ENCODE measurements around the gene SDK2.

Gene SDK2

DNA sequence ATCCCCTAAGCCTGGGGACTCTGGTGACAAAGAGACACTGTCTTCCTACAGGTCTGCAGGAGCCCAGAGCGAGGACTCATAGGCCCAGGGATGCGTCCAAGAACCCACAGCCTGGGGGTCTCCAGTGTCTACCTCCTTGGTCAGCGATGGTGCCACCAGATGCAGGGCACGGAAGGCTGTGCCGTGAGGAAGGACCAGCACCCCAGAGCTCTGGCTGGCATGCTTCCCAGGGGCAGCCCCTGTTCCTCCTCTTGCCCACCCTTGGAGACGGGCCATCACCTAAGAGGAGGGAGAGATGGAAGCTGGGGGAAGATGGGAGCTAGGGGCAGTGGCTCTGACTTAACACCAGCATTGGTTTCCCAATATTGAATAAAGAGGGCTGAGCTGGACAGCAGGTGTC, 125.2 kb downstream of the SDK2 start:
- DNase-seq (ENCODE audit: low read depth in 4 of 4, low spot score in 1 of 4) = no peak

DNA sequence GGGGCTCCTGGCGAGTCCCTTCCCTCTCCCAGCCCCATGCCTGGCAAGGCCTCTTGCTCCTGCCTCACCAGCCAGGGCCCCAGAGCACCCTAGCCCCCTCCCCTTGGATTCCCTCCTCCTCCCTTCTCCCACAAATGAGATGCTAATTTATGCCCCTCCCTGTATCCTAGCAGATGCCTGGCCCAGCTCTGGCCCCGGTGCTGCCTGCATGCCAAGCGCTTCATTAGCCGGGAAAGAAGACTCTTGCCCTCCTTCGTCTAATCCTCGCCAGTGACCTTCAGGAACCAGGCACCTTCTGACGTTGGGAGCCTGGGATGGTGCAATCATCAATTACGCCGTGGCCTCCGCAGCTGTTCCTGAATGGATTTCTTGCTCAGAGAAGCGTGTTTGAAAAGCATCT, 127.8 kb downstream of the SDK2 start:
- DNase-seq (ENCODE audit: low read depth in 4 of 4, low spot score in 1 of 4) = no peak

DNA sequence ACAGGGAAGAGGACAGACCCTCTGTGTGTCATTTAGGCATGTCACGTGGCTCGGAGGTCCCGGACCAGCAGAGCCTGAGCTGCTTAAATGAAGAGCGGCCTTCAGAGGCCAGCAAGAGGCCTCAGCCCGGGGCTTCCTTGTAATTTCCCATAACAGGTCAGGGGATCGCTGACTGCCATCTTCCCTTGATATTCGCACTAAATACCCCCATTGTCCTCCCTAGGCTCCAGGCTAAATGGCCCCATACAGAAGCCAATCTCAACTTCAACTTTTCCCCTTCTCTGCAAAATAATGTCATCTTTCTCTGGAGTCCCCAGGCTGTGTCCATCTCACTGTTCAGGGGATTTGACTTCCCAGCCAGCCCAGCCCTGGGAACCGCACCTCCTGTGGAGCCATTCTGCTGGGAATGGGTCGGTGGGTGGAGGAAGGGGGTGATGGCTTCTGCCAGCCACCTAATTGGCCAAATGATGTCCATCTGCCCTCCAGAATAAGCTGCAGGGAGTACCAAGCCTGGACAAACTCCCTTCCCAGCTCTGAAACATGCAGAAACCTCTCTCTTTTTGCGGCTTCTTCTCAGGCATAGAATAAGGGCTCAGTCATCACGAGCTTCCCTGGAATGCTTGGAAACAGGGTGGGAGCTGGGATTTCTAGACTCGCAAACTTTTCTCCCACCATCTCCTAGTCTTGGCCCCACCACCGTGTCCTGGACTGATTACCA, 129.9 kb downstream of the SDK2 start:
- no peak for DNase-seq (ENCODE audit: low read depth in 4 of 4, low spot score in 1 of 4)

DNA sequence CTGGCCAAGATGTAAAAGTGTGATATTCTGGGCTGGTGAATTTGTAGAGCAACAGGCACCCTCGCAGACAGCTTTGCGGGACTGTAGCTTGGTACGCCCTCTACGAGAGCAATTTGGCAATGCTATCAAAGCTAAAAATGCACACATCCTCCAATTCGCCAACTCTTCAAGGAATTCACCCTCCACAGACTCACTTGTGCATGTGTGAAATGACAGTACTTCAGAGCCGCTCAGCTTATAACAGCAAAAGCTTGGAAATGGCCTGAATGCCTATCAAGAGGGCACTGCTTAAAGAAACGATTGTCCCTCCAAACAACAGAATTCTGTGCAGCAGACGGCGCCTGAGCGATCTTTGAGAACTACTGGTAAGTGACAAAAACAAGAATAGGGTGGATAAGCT, 130.8 kb downstream of the SDK2 start:
- no peak for DNase-seq (ENCODE audit: low read depth in 4 of 4, low spot score in 1 of 4)

DNA sequence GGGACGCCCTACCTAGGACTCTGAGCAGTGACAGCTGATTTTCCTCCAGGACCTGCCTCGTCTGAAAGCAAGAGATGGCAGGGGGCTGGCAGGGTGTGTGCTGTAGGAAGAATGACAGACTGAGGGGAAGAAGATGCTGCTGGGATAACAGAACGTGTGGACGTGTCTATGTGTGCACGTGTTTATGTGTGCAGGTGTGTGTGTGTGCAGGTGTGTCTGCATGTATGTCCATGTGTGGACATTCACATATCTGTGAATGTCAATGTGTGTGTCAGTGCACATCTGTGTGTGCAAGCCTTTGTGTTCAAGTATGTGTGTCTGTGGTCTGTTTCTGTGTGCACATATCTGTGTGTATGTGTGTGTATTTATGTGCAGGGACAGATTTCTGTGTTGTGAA, 132.5 kb downstream of the SDK2 start:
- no peak for DNase-seq (ENCODE audit: low read depth in 4 of 4, low spot score in 1 of 4)

DNA sequence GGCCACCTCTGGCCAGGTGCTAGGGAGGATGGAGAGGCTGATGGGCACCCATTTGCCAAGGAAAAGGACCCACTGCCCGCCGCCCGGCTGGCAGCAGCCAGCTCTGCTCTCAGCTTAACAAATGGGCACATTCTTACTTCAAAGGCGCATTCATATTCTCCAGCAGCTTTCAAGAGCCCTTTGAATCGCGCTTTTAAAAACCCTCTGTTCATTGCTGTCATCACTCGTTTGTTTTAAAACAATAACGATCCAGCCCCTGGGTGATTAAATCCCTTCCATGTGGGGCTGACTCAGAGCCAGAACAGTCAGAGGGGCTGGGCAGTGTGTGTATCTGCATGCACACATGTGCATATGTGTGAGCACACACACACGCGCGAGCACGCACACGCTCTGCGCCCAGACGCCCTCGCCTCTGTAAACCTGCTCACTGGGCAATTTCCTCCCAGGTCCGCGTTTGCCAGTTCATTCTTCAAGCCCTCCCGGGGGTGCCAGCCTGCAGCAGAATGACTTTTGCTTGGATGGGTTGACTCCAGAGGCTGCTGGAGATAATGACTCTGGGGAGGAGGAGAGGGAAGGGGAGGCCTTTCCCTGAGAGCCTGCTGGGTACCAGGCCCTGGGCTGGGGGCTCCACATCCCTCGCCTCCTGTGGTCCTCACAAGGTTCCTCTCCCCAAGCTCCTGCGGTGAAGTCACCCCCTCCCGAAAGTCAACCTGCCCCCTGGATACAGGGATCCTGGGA, 133.1 kb downstream of the SDK2 start:
- DNase-seq (ENCODE audit: low read depth in 4 of 4, low spot score in 1 of 4) = no peak

DNA sequence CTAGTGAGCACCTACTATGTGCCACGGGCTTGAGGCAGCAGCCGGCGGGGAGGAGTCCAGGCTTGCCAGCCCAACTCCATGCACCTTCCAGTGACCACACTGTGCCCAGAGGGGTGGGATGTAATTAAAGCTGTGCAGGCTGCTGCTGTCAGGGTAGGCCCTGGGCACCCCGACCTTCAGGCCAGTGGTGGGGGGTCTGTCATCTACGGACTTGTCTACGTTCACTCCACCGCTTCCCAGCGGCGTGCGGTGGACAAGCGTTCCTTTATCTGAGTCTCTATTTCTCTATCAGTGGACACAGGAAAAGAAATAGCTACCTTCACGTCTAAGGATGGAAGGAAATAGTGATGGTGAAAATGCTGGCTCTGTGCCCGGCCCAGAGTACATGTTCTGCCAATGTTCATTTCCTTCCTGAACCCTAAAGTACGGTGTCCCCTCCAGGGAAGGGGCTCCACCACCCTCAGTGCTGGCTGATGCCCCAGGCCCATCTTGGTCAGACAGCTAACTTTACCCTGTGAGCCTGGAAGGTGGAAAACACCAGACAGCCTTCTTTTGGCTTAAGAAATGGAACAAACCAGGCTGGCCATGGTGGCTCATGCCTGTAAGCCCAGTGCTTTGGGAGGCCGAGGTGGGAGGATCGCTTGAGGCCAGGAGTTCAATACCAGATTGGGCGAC, 135.2 kb downstream of the SDK2 start:
- no peak for DNase-seq (ENCODE audit: low read depth in 4 of 4, low spot score in 1 of 4)

DNA sequence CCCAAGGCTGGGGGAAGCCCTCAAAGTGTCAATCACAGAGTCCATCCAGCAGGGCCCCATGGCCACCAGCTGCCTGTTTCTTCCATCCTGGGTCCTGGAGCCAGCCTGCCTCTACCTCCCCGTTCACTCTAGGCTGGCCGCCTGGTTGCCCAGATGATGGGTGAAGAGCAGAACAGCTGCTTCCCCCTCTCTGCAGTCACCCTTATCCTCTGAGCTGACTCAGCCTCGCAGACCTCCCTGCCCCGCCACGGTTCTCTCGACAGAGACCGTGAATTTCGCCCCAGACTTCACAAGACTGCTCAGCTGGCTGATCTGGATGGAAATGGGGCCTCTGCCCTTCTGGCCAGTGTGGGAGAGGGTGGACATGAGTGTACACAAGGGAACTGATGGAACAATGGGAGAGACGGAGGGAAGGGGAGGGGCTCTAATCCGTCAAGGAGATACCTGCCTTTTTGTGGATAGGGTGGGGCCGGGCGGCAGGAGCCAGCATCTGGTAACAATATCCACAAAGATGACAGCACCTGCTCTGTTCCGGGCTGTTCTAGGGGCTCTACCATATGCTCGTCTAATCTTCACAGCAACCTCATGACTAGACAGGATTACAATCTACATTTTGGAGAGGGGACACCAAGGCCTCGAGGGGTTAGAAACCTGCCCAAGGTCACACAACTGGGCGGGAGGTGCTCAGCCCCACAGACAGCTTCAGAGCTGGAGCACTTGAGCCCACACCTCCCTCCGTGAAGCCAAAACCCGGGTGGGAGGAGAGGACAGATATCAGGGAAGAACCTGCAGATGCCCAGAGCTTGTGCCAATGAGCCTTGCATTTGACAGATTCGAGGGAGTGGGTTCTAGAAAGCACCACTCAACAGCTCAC, 136.0 kb downstream of the SDK2 start:
- no peak for DNase-seq (ENCODE audit: low read depth in 4 of 4, low spot score in 1 of 4)

DNA sequence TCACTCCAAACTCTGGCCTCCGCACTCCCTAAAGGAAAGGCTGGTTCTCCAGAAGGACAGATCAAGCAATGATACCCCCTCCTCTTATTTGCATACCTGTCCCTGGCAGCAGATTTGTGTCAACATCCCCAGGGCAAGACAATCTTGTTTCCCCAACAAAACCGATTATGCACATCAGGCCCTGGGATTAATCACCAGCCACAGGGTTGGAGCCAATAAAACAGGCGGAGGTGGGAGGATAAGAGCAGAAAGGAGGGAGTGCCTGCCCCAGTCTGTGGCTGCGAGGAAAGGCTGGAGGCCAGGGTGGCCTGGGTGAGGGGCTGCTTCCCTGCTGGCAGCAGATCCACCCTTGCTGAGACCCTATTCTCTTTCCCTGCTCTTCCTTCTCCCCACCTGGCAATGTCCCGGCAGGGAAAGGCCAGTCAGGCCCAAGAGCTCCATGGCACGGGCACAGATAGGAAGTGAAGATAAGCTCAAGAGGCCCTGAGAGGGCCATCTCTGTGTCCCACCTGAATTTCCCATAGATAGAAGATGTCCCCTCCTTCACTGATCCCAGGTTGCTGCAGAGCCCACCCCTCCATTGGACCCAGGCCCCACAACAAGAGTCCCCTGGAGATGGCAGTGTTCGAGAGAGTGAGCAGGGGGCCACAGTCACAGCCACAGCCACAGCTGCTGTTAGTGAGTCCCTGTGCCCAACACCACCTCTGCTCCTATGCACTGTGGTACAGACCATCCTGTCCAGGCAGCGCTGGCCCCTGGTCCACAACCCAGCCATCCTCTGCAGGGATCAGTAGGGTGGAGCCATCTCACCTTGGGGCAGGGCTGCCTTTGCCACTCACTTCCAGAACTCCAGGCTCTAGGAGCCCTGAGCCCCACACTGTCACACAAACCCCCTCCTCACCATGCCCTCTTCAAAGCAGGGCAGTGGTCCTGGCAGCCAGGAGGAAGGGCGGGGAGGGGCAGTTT, 137.5 kb downstream of the SDK2 start:
- DNase-seq (ENCODE audit: low read depth in 4 of 4, low spot score in 1 of 4) = no peak

DNA sequence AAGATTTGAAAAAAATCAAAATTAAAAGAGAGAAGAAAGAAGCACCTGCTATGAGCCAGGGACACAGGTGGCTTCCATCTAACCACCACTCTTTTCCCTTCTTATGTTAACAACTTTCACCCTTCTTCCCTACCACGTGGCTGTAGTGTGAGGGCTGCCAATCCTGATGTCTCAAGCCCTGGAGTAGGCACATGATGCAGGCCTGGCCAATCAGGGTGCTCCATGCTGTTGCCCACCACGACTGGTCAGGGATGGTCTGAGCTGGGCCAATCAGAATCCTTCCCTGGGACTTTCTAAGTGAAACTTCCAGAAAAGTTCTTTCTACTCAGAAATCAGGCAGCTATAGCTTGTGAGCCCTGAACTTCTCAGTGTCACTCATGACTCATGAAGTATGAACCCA, 140.7 kb downstream of the SDK2 start:
- DNase-seq (ENCODE audit: low read depth in 4 of 4, low spot score in 1 of 4) = no peak

DNA sequence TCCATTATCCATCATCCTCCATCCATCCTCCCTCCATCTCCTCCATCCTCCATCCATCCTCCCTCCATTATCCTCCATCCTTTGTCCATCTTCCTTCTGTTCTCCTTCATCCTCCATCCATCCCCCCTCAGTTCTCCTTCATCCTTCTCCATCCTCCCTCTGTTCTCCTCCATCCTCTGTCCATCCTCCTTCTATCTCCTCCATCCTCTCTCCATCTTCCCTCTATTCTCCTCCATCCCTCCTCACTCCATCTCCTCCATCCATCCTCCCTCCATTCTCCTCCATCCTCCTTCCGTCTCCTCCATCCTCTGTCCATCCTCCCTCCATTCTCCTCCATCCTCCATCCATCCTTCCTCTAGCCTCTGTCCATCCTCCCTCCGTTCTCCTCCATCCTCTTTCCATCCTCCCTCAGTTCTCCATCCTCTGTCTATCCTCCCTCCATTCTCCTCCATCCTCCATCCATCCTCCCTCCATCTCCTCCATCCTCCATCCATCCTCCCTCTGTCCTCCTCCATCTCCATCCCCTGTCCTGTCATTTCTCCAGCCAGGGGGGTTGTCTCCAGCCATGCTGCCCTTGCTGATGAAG, 143.7 kb downstream of the SDK2 start:
- no peak for DNase-seq (ENCODE audit: low read depth in 4 of 4, low spot score in 1 of 4)

DNA sequence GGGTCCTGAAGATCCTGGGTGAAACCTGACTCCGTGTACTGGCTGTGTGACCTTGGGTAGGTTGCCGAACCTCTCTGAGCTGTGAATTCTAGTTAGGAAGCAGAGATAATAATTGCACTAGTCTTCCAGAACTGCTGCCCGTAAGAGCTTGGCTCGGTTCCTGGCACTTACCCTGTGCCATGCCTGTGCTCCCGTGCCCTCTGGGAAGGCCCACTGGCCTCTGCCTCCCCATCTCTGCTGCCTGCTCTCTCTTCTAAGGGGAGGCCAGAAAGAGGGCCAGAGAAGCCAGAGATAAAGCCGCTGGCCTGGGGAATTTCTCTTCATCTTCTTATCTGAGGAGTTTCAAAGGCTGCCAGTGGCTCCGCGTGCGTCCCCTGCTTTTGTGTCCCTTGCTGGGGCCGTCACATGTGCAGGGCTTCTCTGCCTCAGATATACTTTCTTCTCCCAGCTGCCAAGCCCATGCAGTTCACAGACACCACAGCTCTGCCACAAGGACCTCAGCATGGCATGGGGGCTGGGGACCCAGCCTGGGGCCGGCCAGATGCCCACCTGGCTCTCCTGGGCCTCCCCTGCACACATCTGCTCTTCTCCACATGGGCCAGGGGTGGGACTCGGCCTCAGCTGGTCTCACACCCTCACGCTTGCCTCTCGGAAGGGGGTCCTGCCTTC, 145.2 kb downstream of the SDK2 start:
- no peak for DNase-seq (ENCODE audit: low read depth in 4 of 4, low spot score in 1 of 4)

DNA sequence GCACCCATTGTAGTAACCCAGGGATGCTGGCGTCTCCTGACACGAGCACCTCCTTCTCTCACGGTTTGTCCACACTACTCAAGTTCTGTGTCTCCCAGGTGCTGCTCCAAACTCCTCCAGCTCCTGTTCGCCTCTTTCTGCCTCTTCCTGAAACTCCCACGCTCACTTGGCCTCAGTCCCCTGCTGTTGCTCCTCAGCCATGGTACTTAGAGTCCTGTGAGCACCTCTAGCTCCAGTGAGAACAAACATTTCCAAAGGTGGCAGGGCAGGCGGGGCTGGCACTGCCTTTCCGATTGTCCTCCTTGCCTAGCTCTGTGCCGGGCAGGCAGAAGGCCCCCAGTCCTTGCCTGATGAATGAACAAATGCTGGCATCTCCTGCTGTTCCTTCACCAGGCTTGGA, 146.1 kb downstream of the SDK2 start:
- DNase-seq (ENCODE audit: low read depth in 4 of 4, low spot score in 1 of 4) = no peak

DNA sequence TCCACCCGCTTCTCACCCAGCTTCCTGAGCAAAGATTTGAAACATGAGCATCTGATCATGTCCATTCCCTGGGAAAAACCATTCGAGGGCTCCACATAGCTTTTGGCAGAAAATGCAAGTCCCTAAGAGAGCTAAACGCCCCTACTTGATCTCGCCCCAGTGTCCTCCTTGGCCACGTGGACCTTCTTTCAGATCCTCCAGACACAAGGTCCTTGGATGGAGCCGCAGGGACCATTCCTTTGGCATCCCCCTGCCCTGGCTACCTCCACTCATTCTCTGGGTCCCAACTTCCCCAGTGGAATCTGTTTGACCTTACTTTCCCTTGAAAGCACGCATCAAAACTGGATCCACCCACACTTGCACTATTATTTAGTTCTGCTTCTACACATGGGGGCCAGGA, 146.5 kb downstream of the SDK2 start:
- DNase-seq (ENCODE audit: low read depth in 4 of 4, low spot score in 1 of 4) = no peak

DNA sequence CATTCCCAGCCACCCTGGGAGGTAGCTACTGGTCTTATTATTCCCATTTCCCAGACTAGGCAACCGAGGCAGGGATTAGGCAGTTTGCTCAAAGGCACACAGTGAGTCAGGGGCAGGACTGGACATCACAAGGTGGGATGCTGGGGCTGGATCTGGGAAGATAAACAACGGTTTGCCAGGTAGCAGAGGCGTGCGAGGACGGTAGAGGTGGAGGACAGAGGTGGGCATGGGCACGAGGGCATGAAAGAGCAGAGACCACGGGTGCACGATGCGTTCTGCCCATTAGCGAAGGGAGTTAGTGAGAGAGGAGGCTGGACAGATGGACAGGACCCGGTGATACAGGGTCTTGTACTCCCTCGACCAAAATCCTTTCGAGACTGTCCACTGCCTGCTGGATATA, 148.0 kb downstream of the SDK2 start:
- DNase-seq (ENCODE audit: low read depth in 4 of 4, low spot score in 1 of 4) = no peak

DNA sequence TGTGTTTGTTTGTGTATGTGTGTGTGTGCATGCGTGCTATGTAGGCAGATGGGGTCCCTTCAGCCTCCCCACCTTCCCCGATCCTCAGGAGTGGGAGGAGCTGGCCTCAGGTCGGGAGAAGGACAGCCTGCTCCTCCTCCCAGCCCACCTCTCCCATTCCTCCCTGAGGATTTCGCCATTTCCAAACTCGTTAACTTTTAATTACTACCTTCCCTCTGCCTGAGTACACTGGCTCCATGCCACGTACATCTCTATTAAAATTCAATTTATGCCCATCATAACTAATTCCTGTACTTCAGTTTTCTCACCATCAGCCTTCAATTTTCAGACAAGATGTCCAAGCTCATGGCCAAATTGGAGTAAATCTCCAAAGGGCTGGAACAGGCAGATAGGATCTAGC, 148.6 kb downstream of the SDK2 start:
- no peak for DNase-seq (ENCODE audit: low read depth in 4 of 4, low spot score in 1 of 4)

DNA sequence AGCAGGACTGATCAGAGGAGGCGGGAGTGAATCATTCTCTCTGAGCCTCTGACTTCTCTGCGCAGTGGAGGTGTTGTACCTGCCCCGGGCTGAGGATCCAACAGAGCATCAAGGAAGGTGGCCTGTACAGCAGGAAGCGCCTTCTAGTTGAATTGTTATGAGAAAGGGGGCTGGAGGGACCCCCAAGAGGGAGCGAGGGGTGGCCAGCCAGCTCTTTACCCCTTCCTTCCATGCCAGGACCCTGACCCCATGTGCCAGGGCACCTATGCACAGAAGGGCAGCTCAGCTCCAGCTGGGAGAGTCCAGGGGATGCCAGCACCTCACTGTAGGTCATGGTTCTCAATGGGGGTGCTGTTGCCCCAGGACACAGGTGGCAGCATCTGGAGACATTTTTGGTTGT, 149.3 kb downstream of the SDK2 start:
- DNase-seq (ENCODE audit: low read depth in 4 of 4, low spot score in 1 of 4) = no peak

DNA sequence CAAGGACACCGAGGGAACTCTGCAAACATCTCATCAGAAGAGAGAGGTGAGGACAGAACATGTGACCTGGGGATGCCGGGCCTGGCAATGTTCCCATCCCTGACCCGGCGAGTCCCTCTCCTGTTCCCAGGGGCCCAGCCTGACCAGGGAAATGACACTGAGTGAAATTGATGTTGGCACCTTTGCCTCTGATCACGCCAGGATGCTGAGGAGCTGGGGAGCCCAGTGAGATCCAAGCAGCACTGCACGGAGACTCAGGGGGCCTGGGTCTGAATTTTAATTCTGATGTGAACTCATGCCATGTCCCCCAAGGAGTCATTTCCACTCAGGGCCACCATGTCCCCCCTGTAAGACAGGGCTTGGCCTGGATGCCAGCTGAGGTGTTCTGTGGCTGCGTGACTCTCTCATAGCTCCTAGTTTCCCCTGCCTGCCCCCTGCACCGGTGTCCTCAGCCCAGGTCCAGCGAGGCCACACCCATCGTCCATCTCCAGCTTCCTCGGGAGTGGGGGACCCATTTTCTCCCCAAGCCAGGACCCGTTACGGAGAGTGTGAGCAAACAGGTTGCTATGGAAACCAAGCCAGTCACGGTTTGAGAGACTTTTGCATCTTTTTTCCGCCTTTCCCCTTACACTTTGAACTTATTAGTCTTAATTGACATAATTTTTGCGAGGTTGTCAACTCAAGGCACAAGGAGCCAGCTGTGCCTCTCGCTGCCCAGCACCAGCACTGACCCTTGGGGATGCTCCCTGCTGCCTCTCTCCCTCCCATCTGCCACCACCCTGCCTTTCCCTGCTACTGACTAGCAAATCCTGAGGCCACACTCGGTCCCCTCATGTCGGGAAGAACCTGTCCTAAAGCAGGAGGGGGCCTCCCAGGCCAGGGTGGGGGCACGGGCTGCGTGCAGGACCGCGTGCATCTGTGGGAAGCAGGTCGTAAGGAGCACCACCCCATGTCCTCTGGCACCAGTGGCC, 150.0 kb downstream of the SDK2 start:
- DNase-seq (ENCODE audit: low read depth in 4 of 4, low spot score in 1 of 4) = no peak

Measured in stimulated activated CD4-positive, alpha-beta T cell treated with anti-CD3 and anti-CD28 coated beads, Interleukin-1b, Interleukin-23, amount 100 ng/mL, for 24 hours (primary cell).